D341Med (cell line): ENCODE results near the gene NTN4.
"Not testable (repeated sequence)": the region's sequence is repeated elsewhere in the genome, so short reads cannot be mapped to it uniquely, and the experiment has no call there.

Experiments
- DNase-seq: peaks from one replicate; pipeline ENCODE4 v3.0.0; 2012; ENCODE audit warnings: low spot score

NTN4 gene

DNA sequence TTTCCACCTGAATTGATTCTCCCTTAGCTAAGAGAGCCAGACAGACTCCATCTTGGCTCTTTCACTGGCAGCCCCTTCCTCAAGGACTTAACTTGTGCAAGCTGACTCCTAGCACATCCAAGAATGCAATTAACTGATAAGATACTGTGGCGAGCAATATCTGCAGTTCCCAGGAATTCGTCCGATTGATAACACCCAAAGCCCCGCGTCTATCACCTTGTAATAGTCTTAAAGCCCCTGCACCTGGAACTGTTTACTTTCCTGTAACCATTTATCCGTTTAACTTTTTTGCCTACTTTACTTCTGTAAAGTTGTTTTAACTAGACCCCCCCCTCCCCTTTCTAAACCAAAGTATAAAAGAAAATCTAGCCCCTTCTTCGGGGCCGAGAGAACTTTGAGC, 44.5 kb downstream of the NTN4 start:
- DNase-seq: not testable (repeated sequence)

GRCh38 chr12:95742586-95742985, 48.0 kb downstream of the NTN4 start:
- DNase-seq: no peak

GRCh38 chr12:95741635-95742034, 48.9 kb downstream of the NTN4 start:
- DNase-seq: no peak

GRCh38 chr12:95740751-95741150, 49.8 kb downstream of the NTN4 start:
- DNase-seq: no peak

DNA sequence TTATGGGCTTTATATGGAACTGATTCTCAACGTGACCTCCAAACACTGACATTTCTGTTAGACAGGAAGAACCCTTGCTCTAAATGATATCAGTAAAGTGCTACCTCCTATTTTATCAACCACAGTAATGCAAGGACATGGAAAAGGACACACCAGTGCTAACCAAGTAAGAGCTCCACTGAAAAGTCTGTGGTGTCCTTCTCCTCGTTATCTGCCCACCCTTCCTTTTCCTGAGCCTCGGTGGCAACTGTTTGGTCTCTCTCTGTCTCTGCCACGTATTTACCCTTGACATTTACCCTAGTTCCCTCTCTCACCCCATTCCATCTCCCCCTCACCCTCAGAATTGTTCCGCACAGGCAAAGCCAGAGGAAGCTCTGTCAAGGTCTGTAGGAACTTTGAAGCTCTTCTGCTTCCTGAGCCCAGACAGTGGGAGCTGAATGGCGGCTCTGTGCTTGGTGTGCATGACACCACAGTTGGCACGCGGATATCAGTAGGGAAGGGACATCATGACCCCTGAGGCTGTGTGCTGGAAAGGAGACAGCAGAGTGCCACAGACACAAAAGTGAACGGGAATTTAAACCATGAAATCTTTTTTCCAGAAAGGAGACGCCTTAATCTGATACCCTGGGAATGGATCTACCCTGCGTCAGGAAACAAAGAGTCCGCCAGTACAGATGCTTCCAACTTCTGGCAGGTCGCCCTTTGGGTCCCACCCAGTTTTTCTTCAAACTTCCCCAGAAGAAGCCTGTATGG, 50.8 kb downstream of the NTN4 start:
- no peak for DNase-seq

DNA sequence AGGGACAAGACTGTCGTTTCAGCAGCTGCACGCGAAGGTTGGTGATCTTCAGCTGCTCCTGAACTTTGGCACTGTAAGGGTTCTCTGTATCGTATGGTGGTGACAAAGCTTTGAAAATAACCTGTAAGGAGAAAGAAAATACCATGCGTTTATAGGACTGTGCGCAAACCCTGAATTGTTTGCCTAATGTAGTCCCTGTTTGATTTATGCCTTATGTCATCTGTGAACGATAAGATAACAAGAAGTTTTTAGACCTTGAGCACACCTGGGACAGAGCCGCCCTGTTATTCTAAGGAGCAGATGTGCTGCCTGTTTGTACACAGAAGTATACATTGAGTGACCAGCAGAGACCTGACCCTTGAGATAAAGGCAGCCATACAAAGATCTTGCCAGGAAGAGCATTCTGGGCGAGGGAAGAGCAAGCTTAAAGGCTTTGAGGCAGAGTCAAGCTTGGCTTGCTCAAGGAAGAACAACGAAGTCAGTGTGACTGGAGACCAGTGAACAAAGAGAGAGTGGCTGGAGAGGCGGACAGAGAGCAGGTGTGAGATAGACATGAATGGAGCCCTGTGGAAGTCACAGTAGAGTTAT, 52.4 kb downstream of the NTN4 start:
- no peak for DNase-seq

GRCh38 chr12:95736631-95737030, 53.9 kb downstream of the NTN4 start:
- DNase-seq: no peak

GRCh38 chr12:95735728-95736127, 54.8 kb downstream of the NTN4 start:
- DNase-seq: not testable (repeated sequence)

- no peak for DNase-seq
Observed at GRCh38 chr12:95733141-95733825, 57.3 kb downstream of the NTN4 start.

- no peak for DNase-seq
Observed at GRCh38 chr12:95731519-95731958, 59.0 kb downstream of the NTN4 start.

- no peak for DNase-seq
Observed at GRCh38 chr12:95730457-95730856, 60.1 kb downstream of the NTN4 start.

- no peak for DNase-seq
Observed at GRCh38 chr12:95726903-95727302, 63.7 kb downstream of the NTN4 start.

DNA sequence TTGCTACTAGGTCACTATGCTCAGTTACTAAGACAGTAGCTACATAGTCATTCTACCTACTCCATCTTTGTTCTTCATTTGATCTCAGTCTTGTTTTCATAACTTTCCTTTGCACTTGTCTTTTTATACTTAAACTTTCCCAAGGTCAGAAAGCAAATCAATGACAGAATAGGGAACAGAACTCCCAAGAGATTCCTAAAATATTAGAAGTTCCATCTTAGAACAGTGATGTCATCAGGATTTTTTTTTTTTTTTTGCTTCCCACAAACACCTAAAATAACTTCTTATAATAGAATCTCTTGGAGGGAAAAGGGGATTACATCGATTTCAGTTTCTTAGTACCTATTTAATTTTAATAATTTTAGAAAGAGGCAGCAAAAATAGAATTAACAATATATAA, 65.8 kb downstream of the NTN4 start:
- no peak for DNase-seq

DNA sequence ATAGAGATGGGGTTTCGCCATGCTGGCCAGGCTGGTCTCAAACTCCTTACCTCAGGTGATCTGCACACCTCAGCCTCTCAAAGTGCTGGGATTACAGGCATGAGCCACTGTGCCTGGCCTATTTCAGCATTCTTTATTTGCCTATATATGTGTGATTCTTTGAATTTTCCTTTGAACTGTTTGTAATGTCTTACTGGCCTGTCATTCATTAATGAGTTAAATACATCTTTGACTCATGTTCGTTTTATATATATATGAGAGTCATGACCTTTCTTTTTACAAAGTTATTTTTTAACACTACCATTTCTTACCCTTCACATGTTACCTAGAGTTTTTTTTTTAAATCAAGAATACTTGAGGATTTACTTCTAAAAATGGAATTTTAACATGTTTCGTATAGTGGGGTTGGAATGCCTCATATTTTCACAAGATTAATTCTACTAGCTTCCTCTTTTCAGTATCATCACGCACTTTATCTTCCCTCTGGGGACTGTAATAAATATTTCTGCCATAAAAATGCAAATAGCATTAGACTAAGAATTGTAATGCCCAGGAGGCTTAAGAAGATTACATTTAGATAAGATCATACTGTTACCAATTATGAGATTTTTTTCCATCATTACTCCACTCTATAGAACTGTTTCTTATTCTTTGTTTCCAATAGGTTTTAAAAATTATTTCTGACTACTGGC, 66.7 kb downstream of the NTN4 start:
- no peak for DNase-seq

DNA sequence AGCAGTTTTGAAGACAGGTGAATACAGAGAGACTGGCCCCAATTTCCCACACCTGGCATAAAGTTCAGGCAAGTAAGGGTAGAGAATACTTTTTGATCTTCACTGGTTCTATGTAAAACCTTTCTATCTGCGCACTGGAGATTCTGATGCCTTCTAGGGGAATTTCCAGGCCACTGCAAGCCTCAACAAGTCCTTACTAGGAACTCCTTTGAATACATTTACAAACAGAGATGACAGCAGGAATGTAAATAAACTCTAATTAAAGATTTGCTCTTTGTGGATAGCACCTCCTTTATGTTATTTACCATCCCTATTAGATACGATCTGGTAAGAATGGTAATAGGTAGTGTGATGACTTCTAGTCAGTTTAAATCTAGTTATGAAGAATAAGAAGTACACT, 69.2 kb downstream of the NTN4 start:
- DNase-seq: no peak

DNA sequence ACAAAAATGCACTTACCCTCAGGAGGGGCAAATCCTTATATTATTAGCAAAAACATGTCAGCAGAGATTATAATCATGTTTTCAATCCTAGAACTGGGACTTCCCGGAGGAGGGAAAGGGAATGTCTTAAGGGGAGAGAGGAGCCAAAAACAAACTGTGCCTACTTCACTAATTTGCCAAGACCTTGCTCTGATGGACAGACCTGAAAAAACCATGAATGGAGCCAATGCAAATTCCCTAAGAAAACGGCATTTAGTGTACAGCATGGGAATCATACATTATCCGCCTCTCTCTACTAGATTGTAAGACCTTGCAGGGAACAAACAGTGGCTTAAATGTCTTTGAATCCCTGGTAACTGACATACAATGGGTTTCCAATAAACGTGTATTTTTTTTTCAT, 70.4 kb downstream of the NTN4 start:
- DNase-seq: no peak

DNA sequence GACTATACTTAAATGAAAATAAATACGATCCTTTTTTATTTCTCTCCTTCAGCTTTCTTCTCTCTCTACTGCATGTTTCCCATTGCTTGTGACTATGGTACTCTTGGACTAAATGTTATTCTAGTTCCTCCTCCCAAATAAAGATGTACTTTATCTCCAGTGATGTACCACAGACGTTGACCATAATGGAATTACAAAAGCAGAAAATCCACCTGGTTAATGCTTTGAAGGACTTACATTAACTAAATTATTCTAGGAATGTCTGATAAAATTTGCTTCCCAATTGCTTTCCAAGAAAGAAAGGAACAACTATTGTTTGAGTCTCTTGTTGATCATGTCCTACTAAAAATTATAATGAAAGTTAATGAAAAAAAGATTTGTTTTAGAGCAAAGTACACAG, 71.8 kb downstream of the NTN4 start:
- no peak for DNase-seq

GRCh38 chr12:95718006-95718431, 72.5 kb downstream of the NTN4 start:
- no peak for DNase-seq

DNA sequence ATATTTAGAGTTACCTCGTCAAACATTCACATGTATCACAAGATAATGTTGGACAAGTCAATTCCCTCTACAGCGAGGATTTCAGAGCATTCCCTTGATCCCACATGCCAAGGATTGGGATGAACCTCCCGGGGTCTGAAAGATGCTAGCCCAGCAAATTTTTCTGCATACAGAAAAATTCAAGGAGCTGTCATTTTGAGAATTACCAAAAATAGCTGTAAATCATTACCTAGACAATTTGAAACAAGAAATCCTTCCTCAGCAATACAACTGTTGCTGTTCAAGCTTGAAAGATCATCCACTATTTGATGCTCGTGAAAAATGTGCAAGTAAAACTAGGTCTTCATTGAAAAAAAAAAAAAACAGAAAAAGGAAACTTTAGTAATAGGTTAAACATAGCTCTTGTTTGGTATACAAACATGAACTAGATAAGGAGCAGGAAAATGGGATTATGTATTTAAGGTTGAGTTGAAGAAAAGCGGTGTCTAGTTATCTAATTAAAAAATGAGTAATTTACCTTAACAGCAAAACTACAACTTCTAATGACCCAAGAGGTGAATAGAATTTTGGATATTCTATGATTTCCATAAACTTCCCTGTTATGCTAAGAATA, 73.1 kb downstream of the NTN4 start:
- no peak for DNase-seq

GRCh38 chr12:95715177-95715576, 75.4 kb downstream of the NTN4 start:
- DNase-seq: no peak

- DNase-seq: no peak
Observed at GRCh38 chr12:95712269-95712668, 78.3 kb downstream of the NTN4 start.

- no peak for DNase-seq
Observed at GRCh38 chr12:95710386-95710785, 80.2 kb downstream of the NTN4 start.
